GM19395 (cell line): ENCODE results near the gene DPCD.

Experiments used
- ATAC-seq: cut with Tn5 transposase; IDR thresholded peaks from one replicate; pipeline ENCODE4 v1.9.1; 2021; ENCODE audit warnings: mild to moderate bottlenecking, moderate library complexity; ENCODE audit not compliant: unreplicated experiment

DPCD gene

DNA sequence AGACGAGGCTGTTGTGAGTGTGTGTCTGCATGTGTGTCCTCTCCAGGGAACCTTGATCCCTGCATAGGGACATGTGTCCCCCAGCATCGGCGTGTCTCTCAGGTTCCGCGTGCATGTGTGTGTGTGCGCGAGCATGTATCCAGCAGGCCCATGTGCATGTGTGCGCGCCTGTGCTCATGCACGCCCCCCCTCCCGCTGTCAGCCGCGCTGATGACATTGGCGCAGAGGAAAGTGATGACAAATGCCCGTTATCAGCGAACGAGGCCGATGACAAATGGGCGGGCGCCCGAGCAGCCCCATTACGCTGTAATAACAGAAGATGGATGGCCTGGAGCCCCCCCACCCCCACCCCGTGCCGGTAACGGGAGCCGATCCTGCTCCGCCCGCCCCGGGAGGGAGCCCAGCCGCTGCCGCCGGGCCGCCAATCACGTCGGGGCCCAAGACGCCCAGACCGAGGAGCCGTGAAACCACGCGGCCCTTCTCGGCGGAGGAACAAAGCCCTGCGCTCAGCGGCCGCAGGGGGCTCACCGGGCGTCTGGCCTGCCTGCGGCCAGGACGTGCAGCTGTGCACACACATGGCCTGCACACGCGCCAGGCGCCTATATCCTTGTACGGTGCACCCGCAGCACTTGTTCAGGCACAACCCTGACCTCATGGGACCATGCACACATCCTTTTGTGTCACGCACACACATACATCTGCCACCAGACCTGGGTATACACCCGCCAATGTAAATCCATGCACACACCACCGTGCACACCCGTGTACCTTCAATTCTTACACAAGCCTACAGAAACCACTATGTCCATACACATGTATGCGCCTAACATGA is 21.6 kb upstream of the DPCD start:
- ATAC-seq: no peak

DNA sequence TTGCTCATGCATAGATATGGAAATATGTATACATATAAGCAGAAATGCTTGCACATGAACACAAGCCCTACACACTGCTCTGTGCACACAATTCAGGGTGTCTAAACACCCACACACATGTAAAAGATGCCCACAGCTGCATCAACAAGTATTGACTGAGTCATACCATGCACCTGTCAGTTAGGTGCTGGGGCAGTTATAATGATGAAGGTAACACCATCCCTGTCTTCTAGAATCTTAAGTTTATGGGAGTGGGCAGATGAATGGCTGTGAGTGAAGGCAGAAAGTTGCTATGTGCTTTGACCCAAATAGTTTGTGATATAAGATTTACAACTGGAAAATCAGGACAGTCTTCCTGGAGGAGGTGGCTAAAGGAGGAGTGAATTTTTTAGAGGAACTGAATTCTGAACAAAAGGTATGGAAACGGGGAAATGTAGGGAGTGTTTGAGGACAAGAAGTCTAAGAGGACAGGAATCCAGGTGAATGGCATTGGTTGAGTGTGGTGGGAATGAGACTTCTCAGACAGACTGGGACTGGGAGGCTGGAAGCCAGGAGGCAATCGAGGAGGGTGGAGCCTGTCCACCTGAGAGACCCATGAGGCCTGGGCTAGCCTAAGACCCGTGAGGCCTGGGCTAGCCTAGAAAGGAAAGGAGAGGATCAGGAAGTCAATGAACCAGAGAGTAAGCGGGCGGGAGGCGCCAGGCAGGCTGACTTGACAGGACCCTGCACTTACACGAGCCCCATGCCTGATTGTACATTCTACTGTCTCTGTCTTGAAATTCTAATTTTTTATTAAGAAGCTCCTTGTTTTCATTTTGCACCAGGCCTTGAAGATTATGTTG is 20.7 kb upstream of the DPCD start:
- no peak for ATAC-seq

DNA sequence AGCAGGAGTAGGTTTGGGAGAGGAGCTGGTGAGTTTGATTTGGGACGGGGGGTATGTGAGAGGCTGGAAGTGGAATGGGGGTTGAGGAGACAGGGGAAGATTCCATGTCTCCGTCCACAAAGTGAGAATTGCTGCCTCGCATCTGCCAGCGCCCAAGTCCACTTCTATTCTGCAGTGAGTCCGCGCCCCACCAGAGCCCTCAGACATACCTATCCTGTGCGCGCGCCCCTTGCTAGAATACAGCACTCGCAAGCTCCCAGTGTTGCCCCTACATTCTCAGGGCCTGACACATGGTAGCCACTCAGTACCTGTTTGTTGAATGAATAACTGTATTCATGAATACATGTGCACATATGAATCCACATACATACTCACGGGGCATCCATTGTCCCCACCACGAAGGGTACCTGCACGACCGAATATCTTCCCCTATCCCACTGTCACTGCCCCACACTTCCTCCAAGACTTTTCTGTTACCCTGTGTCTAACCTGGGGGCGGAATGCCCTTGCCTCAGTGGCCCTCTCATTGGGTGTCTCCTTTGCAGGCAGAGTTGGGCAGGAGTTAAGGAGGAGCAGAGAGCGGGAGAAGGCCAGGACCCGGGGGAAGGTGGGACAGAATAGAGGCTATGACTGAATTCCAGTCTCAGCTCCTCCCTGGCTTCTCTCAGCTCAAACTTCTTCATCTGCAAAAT is 19.9 kb upstream of the DPCD start:
- no peak for ATAC-seq

DNA sequence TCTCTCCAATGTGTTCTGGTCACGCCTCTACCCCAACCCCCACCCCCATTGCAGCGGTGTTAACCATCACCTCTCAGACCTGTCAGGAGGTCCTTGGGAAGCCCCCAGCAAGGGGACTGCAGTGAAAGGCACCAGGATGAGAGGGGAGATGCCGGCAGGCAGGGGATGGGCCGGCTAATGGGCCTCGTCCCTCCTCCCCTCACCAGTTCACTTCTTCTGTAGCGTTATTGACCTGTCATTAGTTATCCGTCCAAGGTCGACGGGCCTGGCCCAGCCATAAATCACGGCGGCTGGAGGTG is 18.8 kb upstream of the DPCD start:
- no peak for ATAC-seq

DNA sequence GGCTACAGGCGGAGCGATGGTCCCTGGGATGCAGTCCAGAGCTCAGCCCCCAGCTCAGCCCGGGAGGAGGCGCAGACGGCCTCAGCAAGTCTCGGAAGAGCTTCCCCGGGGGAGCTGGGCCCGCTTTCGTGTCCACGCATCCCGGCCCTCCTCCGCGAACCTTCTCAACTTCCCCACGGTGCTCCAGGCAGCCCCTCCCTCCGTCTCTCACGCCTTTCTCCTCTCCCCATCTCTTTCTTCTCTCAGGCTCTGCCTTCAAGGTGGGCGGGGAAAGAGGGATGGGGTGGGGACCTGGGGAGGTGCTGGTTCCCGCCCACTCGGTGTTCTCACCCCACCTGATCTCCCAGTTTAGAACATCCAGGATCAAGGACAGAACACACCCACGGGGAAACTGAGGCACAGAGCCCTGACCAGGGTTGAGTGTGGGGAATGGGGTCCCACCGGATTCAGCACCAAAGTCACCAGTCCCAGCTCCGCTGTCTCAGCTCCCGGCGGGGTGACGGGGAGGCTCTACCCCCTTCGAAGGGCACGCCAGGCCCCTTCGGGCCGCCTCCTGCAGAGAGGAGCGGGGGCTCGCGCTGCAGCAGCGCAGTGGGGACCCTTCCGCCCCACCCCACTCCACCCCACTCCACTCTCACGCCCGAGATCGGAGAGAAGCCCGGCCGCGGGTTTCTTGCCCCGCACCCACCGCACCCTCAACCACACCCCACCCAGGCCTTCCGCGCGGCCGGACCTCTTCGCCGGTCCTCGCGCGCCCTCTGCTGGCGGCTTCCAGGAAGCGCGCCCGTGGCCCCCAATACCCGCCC is 18.3 kb upstream of the DPCD start:
- peak; percentile 81 for ATAC-seq

DNA sequence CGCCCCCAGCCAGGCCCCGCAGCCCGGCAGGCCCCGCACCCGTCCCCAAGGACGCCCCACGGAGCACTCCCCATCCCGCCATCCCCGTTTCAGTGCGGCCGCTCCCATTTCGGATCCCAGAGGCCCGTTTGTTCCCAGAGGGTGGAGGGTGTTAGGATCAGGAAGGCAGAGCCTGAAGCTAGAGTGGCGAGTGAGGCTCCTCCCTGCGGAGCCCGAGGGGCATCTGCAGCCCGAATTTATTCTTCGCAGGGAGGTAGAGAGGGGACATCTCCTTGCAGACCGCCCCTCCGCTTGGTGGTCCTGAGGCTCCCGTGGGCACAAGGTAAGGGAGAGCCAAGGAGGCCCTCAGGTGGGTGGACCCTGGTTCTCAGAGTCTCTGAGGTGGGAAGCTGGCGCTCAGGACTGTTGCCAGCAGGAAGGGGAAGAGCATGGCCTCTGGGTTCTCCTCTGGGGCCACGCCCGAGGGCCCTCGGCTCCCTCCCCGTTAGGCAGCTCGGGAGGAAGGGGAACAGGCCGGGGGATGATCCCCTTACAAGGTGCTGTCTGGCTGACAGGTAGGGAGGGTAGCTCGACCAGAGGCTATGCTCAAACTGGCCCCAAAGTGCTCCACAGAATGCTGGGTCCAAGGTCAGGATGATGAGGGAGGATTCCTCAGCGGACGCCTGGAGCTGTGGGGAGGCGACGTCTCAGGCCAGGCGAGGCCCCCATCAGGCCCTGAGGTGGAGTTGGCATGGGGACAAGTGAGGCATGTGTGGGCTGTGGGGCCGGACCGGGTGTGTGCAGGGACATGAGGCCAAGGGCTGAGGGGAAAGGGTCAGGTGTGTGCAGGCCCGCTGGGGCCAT is 17.5 kb upstream of the DPCD start:
- ATAC-seq: peak; percentile 10

DNA sequence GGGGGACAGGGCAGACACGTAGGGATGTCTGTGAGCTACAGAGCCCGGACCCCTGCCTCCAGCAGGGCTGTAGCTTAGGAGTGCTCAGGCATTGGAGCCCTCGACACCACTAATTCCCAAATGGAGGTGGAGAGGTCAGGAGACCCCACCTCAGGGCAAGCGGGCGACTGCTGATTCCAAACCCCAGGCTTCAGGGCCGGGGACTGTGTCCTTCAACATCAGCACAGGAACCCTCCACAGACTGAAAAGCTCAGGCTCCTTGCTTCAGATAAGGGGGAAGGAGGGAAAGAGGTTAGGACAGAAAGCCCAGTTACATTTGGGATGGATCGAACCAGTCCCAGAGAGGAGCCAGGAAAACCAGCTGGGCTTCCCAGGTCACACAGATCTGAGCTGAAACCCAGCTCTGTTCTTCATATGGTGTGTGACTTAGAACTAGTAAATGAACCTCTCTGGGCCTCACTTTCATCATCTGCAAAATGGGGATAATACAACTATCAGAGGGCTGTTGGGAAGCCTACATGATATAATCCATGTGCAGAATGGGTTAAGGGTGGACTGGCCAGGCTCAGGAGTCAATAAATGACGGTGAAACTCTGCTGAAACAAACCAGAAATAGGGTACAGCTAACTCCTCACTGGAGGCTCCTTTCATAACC is 16.7 kb upstream of the DPCD start:
- no peak for ATAC-seq

DNA sequence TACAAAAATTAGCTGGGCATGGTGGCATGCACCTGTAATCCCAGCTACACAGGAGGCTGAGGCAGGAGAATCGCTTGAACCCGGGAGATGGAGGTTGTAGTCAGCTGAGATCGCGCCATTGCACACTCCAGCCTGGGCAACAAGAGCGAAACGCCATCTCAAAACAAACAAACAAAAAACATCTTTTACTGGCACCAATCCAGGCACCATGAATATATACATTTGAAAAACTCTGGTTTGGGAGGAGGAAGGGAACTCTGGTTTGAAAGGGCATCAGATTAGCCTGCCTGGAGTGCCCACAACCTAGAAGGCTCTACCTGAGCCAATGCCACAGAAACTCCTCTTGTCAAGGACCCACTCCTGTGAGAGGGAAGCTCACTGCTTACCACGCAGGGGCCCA is 16.0 kb upstream of the DPCD start:
- no peak for ATAC-seq

DNA sequence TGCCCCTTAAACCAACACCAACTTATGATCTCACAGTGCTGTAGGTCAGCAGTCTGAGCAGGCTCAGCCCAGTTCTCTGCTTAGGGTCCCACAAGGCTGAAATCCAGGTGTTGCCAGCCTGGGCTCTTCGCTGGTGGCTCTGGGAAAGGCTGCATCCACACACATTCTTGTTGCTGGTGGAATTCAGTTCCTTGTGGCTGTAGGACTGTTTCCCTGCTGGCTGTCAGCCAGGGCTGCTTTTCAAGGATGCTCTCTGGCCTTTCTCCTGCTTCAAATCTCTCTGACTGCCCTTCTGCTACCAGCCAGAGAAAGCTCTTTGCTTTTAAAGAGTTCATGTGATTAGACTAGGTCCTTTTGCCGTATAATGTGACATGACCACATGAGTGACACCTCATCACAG is 15.3 kb upstream of the DPCD start:
- no peak for ATAC-seq

DNA sequence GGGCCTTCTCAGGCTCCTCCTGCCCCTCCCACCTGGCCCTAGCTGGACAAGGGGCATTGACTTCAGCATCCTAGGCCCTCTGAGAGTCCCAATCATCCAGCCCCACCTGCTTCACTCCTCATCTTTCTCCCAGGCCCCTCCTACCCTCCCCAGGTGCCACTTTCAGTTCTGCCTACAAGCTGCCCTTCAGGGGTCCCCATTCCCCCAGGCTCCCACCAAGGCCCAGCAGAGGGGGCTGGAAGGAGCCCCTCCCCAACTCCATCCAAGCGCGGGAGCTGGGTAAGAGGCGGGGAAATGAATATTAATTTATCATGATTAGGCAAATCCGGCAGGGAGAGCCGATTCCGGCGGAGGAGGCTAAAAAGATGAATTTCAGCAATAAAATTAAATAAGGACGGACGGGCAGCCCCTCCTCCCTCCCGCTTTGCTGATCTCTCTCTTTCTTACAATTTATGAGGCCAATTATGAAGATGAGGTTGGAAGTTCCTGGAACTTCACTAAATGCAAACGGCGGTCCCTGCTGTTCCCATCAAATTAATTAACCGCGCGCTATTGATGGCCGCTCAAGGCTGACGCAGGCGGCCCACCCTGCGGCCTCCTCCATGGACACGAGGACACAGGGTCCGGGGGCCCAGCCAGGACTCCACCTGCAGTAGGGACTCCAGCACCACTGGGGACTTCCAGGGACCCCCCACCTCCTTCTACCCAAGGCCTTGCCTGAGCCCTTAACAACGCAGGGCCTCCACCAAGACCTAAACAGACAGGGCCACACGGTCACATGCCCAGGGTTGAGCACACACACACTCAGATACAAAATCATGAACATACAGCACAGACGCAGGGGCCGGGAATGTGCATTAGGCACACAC is 14.0 kb upstream of the DPCD start:
- ATAC-seq: no peak

DNA sequence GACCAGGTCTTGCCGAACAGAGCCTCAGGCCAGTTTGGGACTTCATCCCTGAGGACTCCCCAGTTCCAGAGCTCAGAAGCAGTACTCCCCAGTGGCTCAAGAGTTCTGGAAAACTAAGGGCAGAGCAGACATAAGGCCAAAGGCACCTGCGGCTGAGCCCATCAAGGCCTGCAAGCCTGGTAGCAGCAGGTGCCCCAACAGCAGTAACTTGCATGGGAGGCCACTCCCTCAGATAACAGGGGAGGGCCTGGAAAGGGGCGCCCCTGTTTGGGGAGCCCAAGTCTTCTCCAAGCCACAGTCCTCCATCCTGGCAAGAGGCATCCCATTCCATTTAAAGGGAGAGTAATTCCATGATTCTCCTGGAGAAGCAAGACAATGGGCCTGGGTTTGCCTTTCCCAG is 13.0 kb upstream of the DPCD start:
- no peak for ATAC-seq

DNA sequence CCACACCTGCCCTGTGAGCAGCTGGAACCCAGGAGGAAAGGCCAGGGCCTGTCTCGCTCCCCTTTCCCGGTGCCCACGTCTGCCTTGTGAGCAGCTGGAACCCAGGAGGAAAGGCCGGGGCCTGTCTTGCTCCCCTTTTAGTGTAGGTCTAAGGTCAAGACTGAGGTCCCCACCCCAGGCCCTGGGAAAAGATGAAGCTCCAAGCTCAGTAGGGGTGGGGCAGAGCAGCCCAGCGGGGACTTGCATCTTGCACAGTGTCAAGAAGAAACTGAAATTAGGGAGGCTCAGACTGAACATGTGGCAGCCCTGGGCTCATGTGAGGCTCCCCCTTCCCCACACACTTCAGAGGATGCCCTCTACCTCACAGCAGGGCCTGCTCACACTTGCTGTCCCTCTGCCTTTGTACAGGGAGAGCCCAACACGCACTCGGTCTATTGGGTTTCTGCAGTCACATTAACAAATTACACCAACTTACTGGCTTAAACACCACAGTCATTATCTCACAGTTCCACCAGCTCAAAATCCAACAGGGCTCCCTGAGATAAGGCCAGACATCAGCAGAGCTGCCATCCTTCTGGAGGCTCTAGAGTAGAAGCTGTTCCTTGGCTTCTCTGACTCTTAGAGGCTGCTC is 12.4 kb upstream of the DPCD start:
- ATAC-seq: no peak

DNA sequence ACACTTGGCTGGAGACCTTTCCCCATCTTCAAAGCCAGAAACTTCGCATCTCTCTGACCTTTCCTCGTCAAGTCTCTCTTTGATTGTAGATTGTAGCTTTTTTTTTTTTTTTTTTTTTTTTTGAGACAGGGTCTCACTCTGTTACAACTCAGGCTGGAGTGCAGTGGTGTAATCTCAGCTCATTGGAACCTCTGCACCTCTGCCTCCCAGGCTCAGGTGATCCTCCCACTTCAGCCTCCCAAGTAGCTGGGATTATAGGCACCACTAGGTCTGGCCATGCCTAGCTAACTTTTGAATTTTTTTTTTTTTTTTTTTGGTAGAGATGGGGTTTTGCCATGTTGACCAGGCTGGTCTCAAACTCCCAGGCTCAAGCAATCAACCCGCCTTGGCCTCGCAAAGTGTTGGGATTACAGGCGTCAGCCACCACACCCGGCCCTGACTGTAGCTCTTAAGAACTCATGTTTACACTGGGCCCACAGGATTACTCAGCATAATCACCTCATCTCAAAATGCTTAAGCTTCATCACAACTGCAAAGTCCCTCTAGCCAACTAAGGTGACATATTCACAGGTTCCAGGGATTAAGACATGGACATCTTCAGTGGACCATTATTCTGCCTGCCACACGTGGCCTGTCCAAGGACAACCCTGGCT is 11.8 kb upstream of the DPCD start:
- no peak for ATAC-seq

DNA sequence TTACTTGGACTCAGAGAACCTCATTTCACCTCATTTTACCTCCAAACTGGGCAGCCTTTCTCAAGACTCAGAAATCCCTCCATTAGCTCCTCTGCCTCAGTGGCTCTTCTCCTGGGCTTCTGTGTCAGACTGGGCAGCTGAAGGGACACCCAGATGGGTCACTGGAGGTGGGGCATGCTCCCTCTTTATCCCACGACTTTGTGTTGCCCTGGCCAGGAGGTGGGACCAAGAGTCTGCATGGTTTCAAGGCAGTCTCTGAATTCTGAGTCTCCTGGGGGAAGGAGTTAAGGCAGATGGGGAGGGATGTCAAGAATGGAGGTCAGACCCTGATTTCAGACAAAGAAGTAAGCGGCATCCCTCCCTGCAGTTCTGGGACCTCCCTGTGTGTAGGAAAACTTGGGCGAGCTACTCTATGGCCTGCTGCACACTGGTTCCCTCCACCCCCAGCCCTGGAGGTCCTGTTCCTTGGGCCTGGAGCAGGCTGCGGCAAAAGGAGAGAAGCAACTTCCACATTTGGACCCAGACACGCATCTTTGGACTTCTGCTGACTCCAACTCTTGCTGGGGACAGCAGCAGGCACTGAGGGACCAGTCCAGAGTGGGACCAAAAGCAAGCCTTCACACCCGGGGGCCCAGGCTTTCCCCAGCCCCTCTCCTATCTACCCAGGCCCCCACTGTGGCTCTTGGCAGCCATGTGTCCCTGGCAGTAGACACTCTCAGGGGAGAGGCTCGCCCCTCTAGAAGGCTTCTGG is 10.8 kb upstream of the DPCD start:
- ATAC-seq: no peak

DNA sequence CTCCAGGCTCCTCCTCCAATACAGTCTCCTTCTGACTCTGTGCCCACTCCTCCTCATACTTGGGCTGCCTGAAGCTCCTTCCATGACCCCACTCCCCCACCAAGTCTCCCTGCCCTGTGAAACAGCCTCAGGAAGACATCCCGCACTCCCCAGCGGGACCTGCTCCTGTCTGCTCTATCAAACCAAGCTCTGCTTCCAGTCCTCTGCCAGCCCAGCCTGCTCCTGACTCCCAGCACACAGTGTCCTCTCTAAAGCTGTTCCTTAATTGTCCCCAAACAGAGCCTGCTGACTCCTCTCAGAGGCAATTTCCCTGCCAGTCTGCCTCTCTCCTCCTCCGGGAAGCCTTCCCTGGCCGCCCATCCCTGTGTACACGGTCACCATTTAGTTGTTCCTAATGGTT is 9.9 kb upstream of the DPCD start:
- ATAC-seq: no peak

DNA sequence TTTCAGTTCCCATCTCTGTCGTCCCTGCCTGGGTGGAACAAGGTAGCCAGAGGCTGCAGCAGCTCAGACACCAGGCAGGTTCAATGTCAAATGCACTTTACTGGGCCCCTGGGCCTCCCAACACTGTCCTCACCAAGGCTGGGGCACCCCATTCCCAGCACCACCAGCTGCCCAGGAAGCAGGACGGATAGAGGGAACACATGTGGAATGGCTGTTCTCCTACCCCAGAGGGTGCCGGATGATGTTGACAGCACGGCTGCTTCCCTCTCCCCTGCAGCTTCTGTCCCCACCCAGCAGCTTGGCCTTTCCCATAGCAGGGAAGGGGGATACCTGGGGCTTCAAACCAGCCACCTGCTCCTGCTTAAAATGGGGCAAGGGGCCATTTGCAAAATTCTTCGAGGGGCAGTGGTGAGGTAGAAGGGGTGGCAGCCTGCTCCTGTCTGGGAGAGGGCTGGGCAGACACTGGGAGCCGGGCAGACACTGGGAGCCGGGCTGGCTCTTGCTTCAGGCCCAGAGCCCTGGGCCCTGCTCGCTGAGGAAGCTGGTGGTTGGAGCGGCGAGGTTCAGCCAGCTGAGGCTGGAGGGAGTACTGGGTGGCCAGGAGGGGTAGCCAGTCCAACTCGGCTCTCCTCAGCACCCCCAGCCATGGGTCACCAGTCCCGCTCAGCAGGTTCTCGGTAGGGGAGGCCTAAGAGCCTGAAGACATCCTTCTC is 9.2 kb upstream of the DPCD start:
- ATAC-seq: no peak
